ENCODE measurements around the gene NECTIN3.

GRCh38 chr3:111193472-111193871 is 121.9 kb downstream of the NECTIN3 start:
- TF ChIP-seq CTCF (IDR thresholded peaks at IDR 0.05) (no peak), POLR2A (IDR thresholded peaks at IDR 0.05) (no peak), POLR2AphosphoS5 (IDR thresholded peaks at IDR 0.05) (no peak)

Measured in breast epithelium (tissue), 3 donors.